ENCODE results near the gene ADCY4. TPM values are rescaled to one million over a fixed set of nuclear protein-coding genes. Genes with fewer than 3 reads are reported as not detected.
"Not testable (repeated sequence)": the region's sequence is repeated elsewhere in the genome, so short reads cannot be mapped to it uniquely, and the experiment has no call there.

The ADCY4 gene
- total RNA-seq, 1 donor from 2014 or later: 8.0 TPM

- no peak for TF ChIP-seq CTCF (conservative IDR thresholded peaks at IDR 0.05; ENCODE audit: low read depth, low read length)
- DNase-seq (ENCODE audit: low read depth): no peak
- H3K4me3 ChIP-seq (ENCODE audit: low read depth, low read length): no peak overlapping the region
These were observed 43.5 kb upstream of the ADCY4 start for GRCh38 chr14:24378327-24378726.

GRCh38 chr14:24377657-24378056 is 42.8 kb upstream of the ADCY4 start:
- no peak overlapping the region for H3K4me3 ChIP-seq (ENCODE audit: low read depth, low read length)
- DNase-seq (ENCODE audit: low read depth): no peak
- no peak for TF ChIP-seq CTCF (conservative IDR thresholded peaks at IDR 0.05; ENCODE audit: low read depth, low read length)

- no peak for TF ChIP-seq CTCF (conservative IDR thresholded peaks at IDR 0.05; ENCODE audit: low read depth, low read length)
- no peak for DNase-seq (ENCODE audit: low read depth)
- H3K4me3 ChIP-seq (ENCODE audit: low read depth, low read length): no peak overlapping the region
These were observed 42.3 kb upstream of the ADCY4 start for GRCh38 chr14:24377126-24377525.

- DNase-seq (ENCODE audit: low read depth): no peak
- TF ChIP-seq CTCF (conservative IDR thresholded peaks at IDR 0.05; ENCODE audit: low read depth, low read length): no peak
- no peak overlapping the region for H3K4me3 ChIP-seq (ENCODE audit: low read depth, low read length)
These were observed 41.7 kb upstream of the ADCY4 start for GRCh38 chr14:24376448-24377070.

GRCh38 chr14:24372701-24373416 is 38.0 kb upstream of the ADCY4 start:
- TF ChIP-seq CTCF (conservative IDR thresholded peaks at IDR 0.05; ENCODE audit: low read depth, low read length): no peak
- H3K4me3 ChIP-seq (ENCODE audit: low read depth, low read length): no peak overlapping the region
- no peak for DNase-seq (ENCODE audit: low read depth)

GRCh38 chr14:24371605-24372004 is 36.7 kb upstream of the ADCY4 start:
- H3K4me3 ChIP-seq (ENCODE audit: low read depth, low read length); DNase-seq (ENCODE audit: low read depth): not testable (repeated sequence)

GRCh38 chr14:24370748-24371147 is 35.9 kb upstream of the ADCY4 start:
- no peak for DNase-seq (ENCODE audit: low read depth)
- TF ChIP-seq CTCF (conservative IDR thresholded peaks at IDR 0.05; ENCODE audit: low read depth, low read length): no peak
- H3K4me3 ChIP-seq (ENCODE audit: low read depth, low read length): no peak overlapping the region

All from epithelial cell of proximal tubule (primary cell).